Hematopoietic multipotent progenitor cell treated with erythropoietin and hydrocortisone succinate and interleukin-3 and kit ligand, for 6 days (in vitro differentiated cells): Measurements from ENCODE around the gene NLRX1.

ENCODE experiments used
- DNase-seq: peaks from one replicate; pipeline ENCODE4 v3.0.0-alpha.2; 2015

Gene NLRX1

GRCh38 chr11:119222308-119222707, 53.8 kb downstream of the NLRX1 start:
- DNase-seq: no peak

GRCh38 chr11:119222891-119223290, 54.4 kb downstream of the NLRX1 start:
- no peak for DNase-seq

- no peak for DNase-seq
Observed at GRCh38 chr11:119223856-119224255, 55.3 kb downstream of the NLRX1 start.

- DNase-seq: peak; percentile 33
Observed at GRCh38 chr11:119228535-119229287, 60.2 kb downstream of the NLRX1 start.

GRCh38 chr11:119229288-119229672, 60.8 kb downstream of the NLRX1 start:
- DNase-seq: no peak

- no peak for DNase-seq
Observed at GRCh38 chr11:119229741-119230140, 61.2 kb downstream of the NLRX1 start.
